CD4-positive, alpha-beta T cell (primary cell): ENCODE results near the gene LUM. TPM values are rescaled to one million over a fixed set of nuclear protein-coding genes. Genes with fewer than 3 reads are reported as not detected.

Experiments
- ATAC-seq: fragments of 200-7000 bp; cut with Tn5 transposase; one replicate; pipeline ENCODE4 v1.10.0; 2022; ENCODE audit warnings: mild to moderate bottlenecking; ENCODE audit not compliant: poor library complexity
- CTCF ChIA-PET: fragments of 350-600 bp; sonication (Branson Sonifier 250); formaldehyde crosslinking; loops from one replicate; lab custom pipeline; 2021; ENCODE audit warnings: antibody characterized with exemption, inconsistent platforms; lab: Charles Lee
- POLR2A ChIA-PET: fragments of 350-600 bp; sonication (Branson Sonifier 250); formaldehyde crosslinking; loops from one replicate; lab custom pipeline; 2021; ENCODE audit warnings: antibody characterized with exemption, inconsistent platforms; lab: Charles Lee
- DNase-seq, 14 experiments: peaks; one replicate each; pipeline ENCODE4 v3.0.0-alpha.2; 2013 to 2020; ENCODE audit warnings: mixed read lengths in 2 of 14
- H3K27ac ChIP-seq, 2 donors: one replicate each; pipeline versions ENCODE4 v1.5.1 to v1.7.0; 2013; ENCODE audit warnings: low read length in 2 of 2, low read depth in 1 of 2, mild to moderate bottlenecking in 1 of 2
- H3K27me3 ChIP-seq, 2 experiments: 1 replicate in 1 of 2; 2 replicates in 1 of 2; pipeline versions ENCODE4 v1.6.1 to v1.7.0; 2013; ENCODE audit warnings: low read length in 2 of 2, control low read depth in 1 of 2, mild to moderate bottlenecking in 1 of 2, moderate library complexity in 1 of 2; ENCODE audit not compliant: insufficient read depth in 2 of 2, control insufficient read depth in 1 of 2
- H3K36me3 ChIP-seq: one replicate; pipeline ENCODE4 v1.6.1; 2013; ENCODE audit warnings: low read length, control low read depth; ENCODE audit not compliant: insufficient read depth
- H3K4me1 ChIP-seq: one replicate; pipeline ENCODE4 v1.6.1; 2013; ENCODE audit warnings: low read length, control low read depth; ENCODE audit not compliant: insufficient read depth
- H3K4me3 ChIP-seq: one replicate; pipeline ENCODE4 v1.5.1; 2013; ENCODE audit warnings: mild to moderate bottlenecking, low read length, moderate library complexity
- H3K9me3 ChIP-seq, 2 experiments: 1 replicate in 1 of 2; 2 replicates in 1 of 2; pipeline versions ENCODE4 v1.6.1 to v1.7.0; 2013; ENCODE audit warnings: low read length in 2 of 2, mild to moderate bottlenecking in 2 of 2, control low read depth in 1 of 2, moderate library complexity in 1 of 2; ENCODE audit not compliant: control insufficient read depth in 1 of 2, insufficient read depth in 1 of 2
- H3K27ac Mint-ChIP-seq: one replicate; pipeline ENCODE4 v1.8.0; 2020; ENCODE audit warnings: mixed read lengths
- H3K27me3 Mint-ChIP-seq: one replicate; pipeline ENCODE4 v1.8.0; 2021; ENCODE audit warnings: mixed read lengths
- H3K36me3 Mint-ChIP-seq: one replicate; pipeline ENCODE4 v1.8.0; 2021; ENCODE audit warnings: low read depth, mixed read lengths
- H3K4me1 Mint-ChIP-seq: one replicate; pipeline ENCODE4 v1.8.0; 2021; ENCODE audit warnings: low read depth, mixed read lengths
- H3K4me3 Mint-ChIP-seq: one replicate; pipeline ENCODE4 v1.8.0; 2020; ENCODE audit warnings: mild to moderate bottlenecking, mixed read lengths
- H3K9me3 Mint-ChIP-seq: one replicate; pipeline ENCODE4 v1.8.0; 2020; ENCODE audit warnings: mixed read lengths
- CTCF ChIP-seq: fragments of 200-600 bp; IDR thresholded peaks from one replicate; pipeline ENCODE4 v1.8.0; 2022; ENCODE audit warnings: antibody characterized with exemption, mild to moderate bottlenecking
- intact Hi-C, 2 experiments: fragments of 100-400 bp; cut with DNase I in 1 of 2; cut with micrococcal nuclease in 1 of 2; formaldehyde crosslinking; loops; one replicate each; pipeline versions ENCODE4 v1.15.1 to v1.9.0; 2023 to 2025; cut with DNase I, micrococcal nuclease
- total RNA-seq, 174 experiments: library from RNA in 2 of 174; stranded (reverse) in 2 of 174; gene quantifications; one replicate each; pipeline ENCODE4 v1.2.3 and lab custom pipeline; 2021 to 2026

The LUM gene
- total RNA-seq, 2 experiments from 2014 or later, result not detected

- ChIA-PET POLR2A (no interaction called here), CTCF (no interaction called here)
- no peak overlapping the region for H3K27ac ChIP-seq
- DNase-seq (no peak), ATAC-seq (no peak)
- no peaks in the 10 kb centered on the region for H3K27me3 Mint-ChIP-seq
- H3K4me3 ChIP-seq, result no peak overlapping the region
- H3K27ac Mint-ChIP-seq, result no peak overlapping the region
- H3K4me1 Mint-ChIP-seq, result no peaks in the 10 kb centered on the region
- intact Hi-C loops, result no loop called here
- H3K4me1 ChIP-seq, result no peaks in the 10 kb centered on the region
- no peaks in the 10 kb centered on the region for H3K36me3 ChIP-seq
- H3K4me3 Mint-ChIP-seq, result no peak overlapping the region
- H3K9me3 ChIP-seq, result no peaks in the 10 kb centered on the region
- no peak for TF ChIP-seq CTCF
- H3K36me3 Mint-ChIP-seq, result no peaks in the 10 kb centered on the region
- no peaks in the 10 kb centered on the region for H3K27me3 ChIP-seq
- peaks cover 3% of the 10 kb centered on the region for H3K9me3 Mint-ChIP-seq
These were observed 27.1 kb upstream of the LUM start for GRCh38 chr12:91138337-91138920.

- ATAC-seq (no peak), DNase-seq (no peak)
- H3K4me3 ChIP-seq, result no peak overlapping the region
- no peaks in the 10 kb centered on the region for H3K9me3 ChIP-seq
- Mint-ChIP-seq H3K27ac (no peak overlapping the region), H3K4me1 (no peaks in the 10 kb centered on the region), H3K4me3 (no peak overlapping the region), H3K36me3 (no peaks in the 10 kb centered on the region), H3K9me3 (peaks cover 3% of the 10 kb centered on the region), H3K27me3 (no peaks in the 10 kb centered on the region)
- no peaks in the 10 kb centered on the region for H3K4me1 ChIP-seq
- TF ChIP-seq CTCF, result no peak
- H3K36me3 ChIP-seq, result no peaks in the 10 kb centered on the region
- H3K27ac ChIP-seq, result no peak overlapping the region
- CTCF ChIA-PET, result no interaction called here
- POLR2A ChIA-PET, result no interaction called here
- intact Hi-C loops, result no loop called here
- H3K27me3 ChIP-seq, result no peaks in the 10 kb centered on the region
These were observed 22.6 kb upstream of the LUM start for GRCh38 chr12:91133871-91134270.

GRCh38 chr12:91129662-91130362 is 18.5 kb upstream of the LUM start:
- ATAC-seq (no peak), DNase-seq (no peak)
- Mint-ChIP-seq H3K9me3 (no peaks in the 10 kb centered on the region), H3K27me3 (no peaks in the 10 kb centered on the region), H3K4me1 (no peaks in the 10 kb centered on the region), H3K27ac (no peak overlapping the region), H3K4me3 (no peak overlapping the region), H3K36me3 (no peaks in the 10 kb centered on the region)
- ChIA-PET POLR2A (no interaction called here), CTCF (no interaction called here)
- intact Hi-C loops, result no loop called here
- Histone ChIP-seq H3K27me3 (no peaks in the 10 kb centered on the region), H3K36me3 (no peaks in the 10 kb centered on the region), H3K4me1 (no peaks in the 10 kb centered on the region), H3K4me3 (no peak overlapping the region), H3K9me3 (no peaks in the 10 kb centered on the region), H3K27ac (no peak overlapping the region)
- no peak for TF ChIP-seq CTCF
